ENCODE results near the gene LMBR1L. TPM values are rescaled to one million over a fixed set of nuclear protein-coding genes. Genes with fewer than 3 reads are reported as not detected.

Gene LMBR1L
- total RNA-seq, 2 donors from 2014 or later: 25.2 to 143 TPM

- peaks cover 21% of the 10 kb centered on the region for H3K27me3 ChIP-seq (replicated peaks; ENCODE audit: insufficient read depth)
- intact Hi-C loops (cut with DNase I): no loop called here
- WGBS: 55% methylated on average over 2 of the region's 2 CpGs
These were observed 15.7 kb downstream of the LMBR1L start for GRCh38 chr12:49094975-49095365.

GRCh38 chr12:49094160-49094974, 16.3 kb downstream of the LMBR1L start, which contains the start of gene DHH:
TSS of gene DHH (minus strand) at chr12:49094801. CDS start at chr12:49094512, 289 bp downstream.
- 1% methylated on average over 42 of the region's 49 CpGs for WGBS

More at GRCh38 chr12:49094975-49095365, 15.7 kb downstream of the LMBR1L start:
- H3K27ac ChIP-seq: no peak overlapping the region
- H3K4me3 ChIP-seq: no peak overlapping the region
- H3K36me3 ChIP-seq: no peaks in the 10 kb centered on the region
- H3K4me1 ChIP-seq (replicated peaks): peaks cover 2% of the 10 kb centered on the region
- TF ChIP-seq POLR2AphosphoS5 (IDR thresholded peaks at IDR 0.05) (no peak), CTCF (IDR thresholded peaks at IDR 0.05) (no peak)
- DNase-seq (ENCODE audit: low spot score): no peak
- no peaks in the 10 kb centered on the region for H3K9me3 ChIP-seq

GRCh38 chr12:49093792-49094159, 16.9 kb downstream of the LMBR1L start:
- H3K9me3 ChIP-seq: no peaks in the 10 kb centered on the region
- TF ChIP-seq CTCF (IDR thresholded peaks at IDR 0.05) (no peak), POLR2A (IDR thresholded peaks at IDR 0.05) (no peak), POLR2AphosphoS5 (IDR thresholded peaks at IDR 0.05) (no peak)
- DNase-seq (ENCODE audit: low spot score): no peak
- no peak overlapping the region for H3K4me3 ChIP-seq
- peaks cover 5% of the 10 kb centered on the region for H3K4me1 ChIP-seq (replicated peaks)
- H3K27me3 ChIP-seq (replicated peaks; ENCODE audit: insufficient read depth): peaks cover 27% of the 10 kb centered on the region
- H3K27ac ChIP-seq: no peak overlapping the region
- H3K36me3 ChIP-seq: no peaks in the 10 kb centered on the region
- WGBS: 11% methylated on average over 9 of the region's 9 CpGs
- intact Hi-C loops (cut with DNase I): no loop called here

More at GRCh38 chr12:49094160-49094974, 16.3 kb downstream of the LMBR1L start, which contains the start of gene DHH:
- H3K9me3 ChIP-seq: no peaks in the 10 kb centered on the region
- H3K27ac ChIP-seq: no peak within 1 kb of the TSS
- H3K27me3 ChIP-seq (replicated peaks; ENCODE audit: insufficient read depth): peaks cover 22% of the 10 kb centered on the region
- TF ChIP-seq CTCF (IDR thresholded peaks at IDR 0.05) (no peak), POLR2AphosphoS5 (IDR thresholded peaks at IDR 0.05) (no peak), POLR2A (IDR thresholded peaks at IDR 0.05) (no peak)
- no peaks in the 10 kb centered on the region for H3K36me3 ChIP-seq
- intact Hi-C loops (cut with DNase I): no loop called here
- no peak within 1 kb of the TSS for H3K4me3 ChIP-seq
- peaks cover 5% of the 10 kb centered on the region for H3K4me1 ChIP-seq (replicated peaks)
- no peak for DNase-seq (ENCODE audit: low spot score)

- Histone ChIP-seq H3K36me3 (no peaks in the 10 kb centered on the region), H3K4me1 (replicated peaks) (peaks cover 5% of the 10 kb centered on the region), H3K9me3 (no peaks in the 10 kb centered on the region), H3K4me3 (no peak overlapping the region), H3K27me3 (replicated peaks; ENCODE audit: insufficient read depth) (peaks cover 27% of the 10 kb centered on the region), H3K27ac (no peak overlapping the region)
- TF ChIP-seq POLR2A (IDR thresholded peaks at IDR 0.05) (no peak), POLR2AphosphoS5 (IDR thresholded peaks at IDR 0.05) (no peak), CTCF (IDR thresholded peaks at IDR 0.05) (no peak)
- WGBS: 53% methylated on average over 4 of the region's 4 CpGs
- no peak for DNase-seq (ENCODE audit: low spot score)
- intact Hi-C loops (cut with DNase I): no loop called here
These were observed 17.7 kb downstream of the LMBR1L start for GRCh38 chr12:49092816-49093406.

All from prostate gland (tissue), 2 donors.